SK-N-SH treated with all-trans-retinoic acid at 6 μM for 48 hours (cell line): ENCODE data around the gene NIPBL.
"Not testable (repeated sequence)": the region's sequence is repeated elsewhere in the genome, so short reads cannot be mapped to it uniquely, and the experiment has no call there.

Experiments used
- ATAC-seq: fragments of 200-7000 bp; cut with Tn5 transposase; 3 replicates; pipeline ENCODE4 v1.9.1; 2020; ENCODE audit warnings: mild to moderate bottlenecking, moderate library complexity
- ARNTL ChIP-seq: fragments of 450-650 bp; formaldehyde crosslinking; IDR thresholded peaks from 2 replicates; pipeline ENCODE4 v1.5.0; 2020; ENCODE audit warnings: low read depth, mild to moderate bottlenecking, moderate library complexity, borderline replicate concordance
- BACH2 ChIP-seq: fragments of 250-450 bp; sonication (Bioruptor Pico); IDR thresholded peaks from 2 replicates; pipeline ENCODE4 v1.9.0; 2021; ENCODE audit warnings: mild to moderate bottlenecking, borderline replicate concordance
- CREB5 ChIP-seq: fragments of 250-450 bp; sonication (Bioruptor Pico); IDR thresholded peaks from 2 replicates; pipeline ENCODE4 v1.5.1; 2020; ENCODE audit warnings: low read depth, mild to moderate bottlenecking, moderate library complexity
- CSDC2 ChIP-seq: fragments of 250-450 bp; sonication (Bioruptor Pico); IDR thresholded peaks from 2 replicates; pipeline ENCODE4 v1.5.0; 2020; ENCODE audit warnings: mild to moderate bottlenecking, moderate library complexity
- ESRRG ChIP-seq: fragments of 250-450 bp; sonication (Bioruptor Pico); IDR thresholded peaks from 2 replicates; pipeline ENCODE4 v1.6.1; 2021; ENCODE audit warnings: mild to moderate bottlenecking
- GLIS3 ChIP-seq: fragments of 250-450 bp; sonication (Bioruptor Pico); IDR thresholded peaks from 2 replicates; pipeline ENCODE4 v1.5.0; 2020; ENCODE audit warnings: mild to moderate bottlenecking, moderate library complexity
- ISL1 ChIP-seq: fragments of 250-450 bp; sonication (Bioruptor Pico); IDR thresholded peaks from 2 replicates; pipeline ENCODE4 v2.1.2; 2022; ENCODE audit warnings: mild to moderate bottlenecking, moderate library complexity
- OSR1 ChIP-seq: fragments of 250-450 bp; sonication (Bioruptor Pico); IDR thresholded peaks from 2 replicates; pipeline ENCODE4 v1.8.0; 2022; ENCODE audit warnings: moderate library complexity, mild to moderate bottlenecking, inconsistent platforms
- POU6F1 ChIP-seq: fragments of 250-450 bp; sonication (Bioruptor Pico); IDR thresholded peaks from 2 replicates; pipeline ENCODE4 v1.8.0; 2021; ENCODE audit warnings: low read depth, mild to moderate bottlenecking, moderate library complexity, borderline replicate concordance
- PPARA ChIP-seq: fragments of 250-450 bp; sonication (Bioruptor Pico); IDR thresholded peaks from 2 replicates; pipeline ENCODE4 v1.5.0; 2020; ENCODE audit warnings: mild to moderate bottlenecking, borderline replicate concordance
- SNAI2 ChIP-seq: fragments of 250-450 bp; sonication (Bioruptor Pico); IDR thresholded peaks from 2 replicates; pipeline ENCODE4 v1.5.0; 2020; ENCODE audit warnings: mild to moderate bottlenecking, moderate library complexity
- TCF4 ChIP-seq: fragments of 250-450 bp; sonication (Bioruptor Pico); IDR thresholded peaks from 2 replicates; pipeline ENCODE4 v1.8.0; 2021; ENCODE audit warnings: mild to moderate bottlenecking, moderate library complexity, borderline replicate concordance
- TOX ChIP-seq: fragments of 250-450 bp; sonication (Bioruptor Pico); IDR thresholded peaks from 2 replicates; pipeline ENCODE4 v1.8.0; 2021; ENCODE audit warnings: mild to moderate bottlenecking, moderate library complexity, borderline replicate concordance
- TSHZ2 ChIP-seq: fragments of 250-450 bp; sonication (Bioruptor Pico); IDR thresholded peaks from 2 replicates; pipeline ENCODE4 v1.5.0; 2020; ENCODE audit warnings: mild to moderate bottlenecking, moderate library complexity
- ZFP3 ChIP-seq: fragments of 250-450 bp; sonication (Bioruptor Pico); IDR thresholded peaks from 2 replicates; pipeline ENCODE4 v1.5.0; 2020; ENCODE audit warnings: mild to moderate bottlenecking, moderate library complexity
- ZFP30 ChIP-seq: fragments of 450-650 bp; formaldehyde crosslinking; IDR thresholded peaks from 2 replicates; pipeline ENCODE4 v1.5.0; 2022; ENCODE audit warnings: mild to moderate bottlenecking, moderate library complexity
- ZNF70 ChIP-seq: fragments of 450-650 bp; formaldehyde crosslinking; IDR thresholded peaks from 2 replicates; pipeline ENCODE4 v1.5.0; 2020; ENCODE audit warnings: mild to moderate bottlenecking, moderate library complexity
- ZNF8 ChIP-seq: fragments of 450-650 bp; formaldehyde crosslinking; IDR thresholded peaks from 2 replicates; pipeline ENCODE4 v1.5.0; 2020; ENCODE audit warnings: mild to moderate bottlenecking, moderate library complexity

Gene NIPBL

GRCh38 chr5:36887532-36887931 lies 11.0 kb downstream of the NIPBL start:
- TF ChIP-seq TOX (CRISPR knock-in tag) (no peak), PPARA (CRISPR knock-in tag) (no peak), SNAI2 (no peak), ISL1 (no peak), ARNTL (CRISPR knock-in tag) (no peak), CSDC2 (CRISPR knock-in tag) (no peak)
- no peak for ATAC-seq

GRCh38 chr5:36888303-36888702 lies 11.7 kb downstream of the NIPBL start:
- no peak for TF ChIP-seq TOX (CRISPR knock-in tag)
- ATAC-seq = no peak

GRCh38 chr5:36889264-36889663 lies 12.7 kb downstream of the NIPBL start:
- no peak for ATAC-seq
- TF ChIP-seq ARNTL (CRISPR knock-in tag) (no peak), CREB5 (CRISPR knock-in tag) (no peak), OSR1 (CRISPR knock-in tag) (no peak), ZFP30 (CRISPR knock-in tag) (no peak), SNAI2 (no peak), TCF4 (CRISPR knock-in tag) (no peak), GLIS3 (CRISPR knock-in tag) (no peak), POU6F1 (CRISPR knock-in tag) (no peak), ZNF8 (CRISPR knock-in tag) (no peak), TSHZ2 (CRISPR knock-in tag) (no peak), ZFP3 (CRISPR knock-in tag) (no peak), ESRRG (CRISPR knock-in tag) (no peak)
- TF ChIP-seq, all 23 proteins: peak for 0

- no peak for ATAC-seq
- TF ChIP-seq ZNF70 (CRISPR knock-in tag) = no peak
- no peak for TF ChIP-seq TOX (CRISPR knock-in tag)
- TF ChIP-seq BACH2 (CRISPR knock-in tag) = no peak
- no peak for TF ChIP-seq TSHZ2 (CRISPR knock-in tag)
- TF ChIP-seq ZFP3 (CRISPR knock-in tag) = no peak
- TF ChIP-seq POU6F1 (CRISPR knock-in tag) = no peak
- TF ChIP-seq CREB5 (CRISPR knock-in tag) = no peak
- no peak for TF ChIP-seq ESRRG (CRISPR knock-in tag)
- no peak for TF ChIP-seq ISL1
- TF ChIP-seq OSR1 (CRISPR knock-in tag) = no peak
These were observed 14.7 kb downstream of the NIPBL start for GRCh38 chr5:36891266-36891665.

- ATAC-seq = not testable (repeated sequence)
These were observed 15.7 kb downstream of the NIPBL start for GRCh38 chr5:36892085-36892830.
